IPS DF 4.7 (cell line): ENCODE results near the gene DMXL1.

Experiments used
- DNase-seq: peaks from one replicate; pipeline ENCODE4 v3.0.0-alpha.2; 2013; ENCODE audit warnings: low spot score; ENCODE audit errors: extremely low read depth

DMXL1 gene

GRCh38 chr5:119268387-119269060 lies 197.6 kb downstream of the DMXL1 start:
- DNase-seq: peak; percentile 71

DNA sequence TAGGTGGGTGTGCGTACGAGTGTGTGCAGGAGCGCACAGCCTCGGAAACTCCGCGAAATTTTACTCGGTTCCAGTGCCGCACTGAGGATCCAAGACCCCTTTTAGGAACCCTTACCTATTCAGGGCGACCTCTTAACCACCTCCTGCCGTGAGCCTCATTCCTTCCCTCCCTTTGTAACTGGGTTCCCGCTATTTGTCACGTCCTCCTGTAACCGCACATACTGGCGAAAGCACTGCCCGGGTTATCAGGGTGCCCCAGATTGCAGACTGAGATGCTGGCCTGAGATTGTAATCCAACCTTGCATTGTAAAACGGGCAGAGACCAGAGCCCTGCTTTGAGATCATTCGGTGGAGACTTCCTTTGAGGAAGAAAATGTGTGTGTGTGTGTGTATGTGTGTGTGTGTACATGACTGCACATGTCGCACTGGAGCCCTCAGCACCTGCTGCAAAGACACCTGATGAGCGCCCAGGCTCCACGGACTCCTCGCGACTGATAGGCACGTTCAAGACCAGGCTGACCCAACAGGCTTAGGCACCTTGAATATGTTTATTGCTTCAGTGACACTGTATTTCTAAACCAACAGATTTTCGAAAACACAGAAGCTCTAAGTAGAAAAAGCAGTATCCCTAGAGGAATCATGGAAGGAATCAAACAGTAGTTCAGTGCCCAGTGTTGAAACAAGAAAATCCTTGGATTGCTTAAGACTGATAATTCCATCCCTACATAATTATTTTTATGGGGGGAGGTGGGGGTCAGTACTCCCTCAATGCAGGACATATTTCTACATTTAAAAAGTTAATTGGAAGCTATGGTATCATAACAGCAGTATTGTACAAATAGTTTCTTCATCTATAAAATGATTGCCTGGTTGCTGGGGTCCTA lies 198.4 kb downstream of the DMXL1 start:
- DNase-seq: no peak

- DNase-seq: no peak
These were observed 199.3 kb downstream of the DMXL1 start for GRCh38 chr5:119270121-119270565.

GRCh38 chr5:119270960-119271757 lies 200.3 kb downstream of the DMXL1 start:
- no peak for DNase-seq

GRCh38 chr5:119271758-119272730 lies 201.2 kb downstream of the DMXL1 start:
- no peak for DNase-seq

DNA sequence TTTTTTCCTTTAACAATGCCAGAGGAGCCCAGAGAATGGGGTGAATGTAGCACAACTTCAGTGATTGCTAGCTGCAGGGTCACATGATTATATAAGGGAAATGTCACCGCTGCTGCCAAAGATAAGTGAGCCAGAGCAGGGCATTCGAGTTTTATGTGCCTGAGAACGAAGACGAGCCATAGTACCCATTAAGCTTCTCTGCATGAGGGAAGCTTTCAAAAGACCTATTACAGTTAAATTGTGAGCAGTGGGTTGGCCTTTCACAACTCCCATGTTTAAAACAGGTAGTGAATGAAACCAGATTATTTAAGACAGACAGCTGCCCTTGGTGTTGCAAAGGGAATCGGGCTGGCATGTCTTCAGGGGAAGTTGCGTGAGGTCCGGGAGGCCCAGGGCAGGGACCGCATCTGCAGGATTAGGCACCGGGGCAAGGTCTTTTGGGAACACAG lies 202.5 kb downstream of the DMXL1 start:
- no peak for DNase-seq

DNA sequence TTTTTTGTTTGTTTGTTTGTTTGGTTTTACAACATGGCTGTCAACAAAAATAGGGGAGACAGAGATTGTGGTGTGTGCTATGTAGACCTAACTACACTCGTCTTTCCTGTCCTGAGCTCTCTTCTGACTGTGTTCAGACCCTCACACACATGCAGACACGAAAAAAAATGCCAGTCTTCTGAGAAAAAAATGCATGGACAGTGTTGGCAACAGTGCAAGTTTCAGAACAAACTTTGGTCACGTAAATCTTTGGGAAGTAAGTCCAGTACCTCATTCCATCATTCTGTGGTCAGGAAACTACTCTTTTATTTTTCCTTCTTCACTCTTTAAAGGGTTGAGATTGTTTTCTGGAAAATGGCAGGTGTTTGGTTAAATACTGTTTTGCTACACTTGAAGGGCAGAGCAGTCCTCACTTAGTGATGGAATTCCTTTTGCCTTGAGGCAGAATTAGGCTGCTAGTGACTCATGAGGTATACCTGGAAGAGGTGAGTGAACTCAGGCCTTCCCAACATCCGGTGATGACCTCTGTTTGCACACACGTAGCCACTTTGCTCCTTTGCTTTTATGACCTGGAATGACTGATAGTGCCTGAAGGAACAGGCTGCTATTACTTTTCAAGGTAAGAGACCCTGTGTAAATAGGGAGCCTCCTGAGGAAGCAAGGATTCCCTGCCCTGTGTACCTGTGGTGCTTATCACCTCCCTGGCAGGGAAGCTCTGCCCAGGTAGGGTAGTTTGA lies 203.3 kb downstream of the DMXL1 start:
- DNase-seq: no peak

- DNase-seq: no peak
These were observed 203.9 kb downstream of the DMXL1 start for GRCh38 chr5:119274767-119275130.

DNA sequence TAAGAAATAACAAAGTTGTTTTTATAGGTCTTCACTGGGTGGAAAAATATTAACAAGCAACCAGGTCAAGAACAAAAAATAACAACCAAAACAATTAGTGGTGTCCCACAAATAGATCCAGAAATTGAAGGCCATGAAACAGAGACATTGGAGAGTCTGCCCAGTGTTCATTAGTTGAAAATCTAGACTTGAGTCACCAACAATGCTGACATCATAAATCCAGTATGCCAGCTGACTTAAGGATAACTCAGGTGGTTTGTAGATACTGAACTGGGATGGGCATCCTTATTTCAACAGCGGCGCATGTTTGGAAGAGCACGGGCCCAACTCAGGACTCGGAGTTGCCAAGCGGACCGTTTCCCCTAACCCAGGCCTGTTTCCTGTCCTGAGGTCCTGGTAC lies 204.3 kb downstream of the DMXL1 start:
- no peak for DNase-seq

GRCh38 chr5:119275601-119276173 lies 204.8 kb downstream of the DMXL1 start:
- DNase-seq: no peak

- no peak for DNase-seq
These were observed 206.1 kb downstream of the DMXL1 start for GRCh38 chr5:119276978-119277377.

- no peak for DNase-seq
These were observed 208.2 kb downstream of the DMXL1 start for GRCh38 chr5:119279093-119279492.

- DNase-seq: no peak
These were observed 209.5 kb downstream of the DMXL1 start for GRCh38 chr5:119280380-119280779.

GRCh38 chr5:119282628-119283027 lies 211.7 kb downstream of the DMXL1 start:
- no peak for DNase-seq

DNA sequence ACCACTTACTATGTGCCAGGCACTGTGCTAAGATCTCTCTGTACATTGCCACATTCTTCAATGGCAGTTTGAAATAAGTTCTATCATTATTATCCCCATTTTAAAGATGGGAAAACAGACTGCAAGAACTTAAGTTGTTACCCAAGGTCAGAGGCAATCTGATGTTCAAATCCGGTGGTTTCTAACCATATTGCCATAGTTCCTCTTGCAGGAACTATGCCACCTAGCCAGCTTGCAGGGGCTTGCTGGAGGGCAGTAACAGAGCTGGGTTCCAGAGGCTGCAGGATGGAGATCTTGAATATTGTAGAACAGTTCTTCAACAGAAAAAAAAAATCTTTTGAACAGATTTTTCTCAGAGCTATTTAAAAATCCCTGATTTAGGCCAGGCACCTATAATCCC lies 213.1 kb downstream of the DMXL1 start:
- DNase-seq: no peak

- no peak for DNase-seq
These were observed 214.4 kb downstream of the DMXL1 start for GRCh38 chr5:119285070-119285916.

DNA sequence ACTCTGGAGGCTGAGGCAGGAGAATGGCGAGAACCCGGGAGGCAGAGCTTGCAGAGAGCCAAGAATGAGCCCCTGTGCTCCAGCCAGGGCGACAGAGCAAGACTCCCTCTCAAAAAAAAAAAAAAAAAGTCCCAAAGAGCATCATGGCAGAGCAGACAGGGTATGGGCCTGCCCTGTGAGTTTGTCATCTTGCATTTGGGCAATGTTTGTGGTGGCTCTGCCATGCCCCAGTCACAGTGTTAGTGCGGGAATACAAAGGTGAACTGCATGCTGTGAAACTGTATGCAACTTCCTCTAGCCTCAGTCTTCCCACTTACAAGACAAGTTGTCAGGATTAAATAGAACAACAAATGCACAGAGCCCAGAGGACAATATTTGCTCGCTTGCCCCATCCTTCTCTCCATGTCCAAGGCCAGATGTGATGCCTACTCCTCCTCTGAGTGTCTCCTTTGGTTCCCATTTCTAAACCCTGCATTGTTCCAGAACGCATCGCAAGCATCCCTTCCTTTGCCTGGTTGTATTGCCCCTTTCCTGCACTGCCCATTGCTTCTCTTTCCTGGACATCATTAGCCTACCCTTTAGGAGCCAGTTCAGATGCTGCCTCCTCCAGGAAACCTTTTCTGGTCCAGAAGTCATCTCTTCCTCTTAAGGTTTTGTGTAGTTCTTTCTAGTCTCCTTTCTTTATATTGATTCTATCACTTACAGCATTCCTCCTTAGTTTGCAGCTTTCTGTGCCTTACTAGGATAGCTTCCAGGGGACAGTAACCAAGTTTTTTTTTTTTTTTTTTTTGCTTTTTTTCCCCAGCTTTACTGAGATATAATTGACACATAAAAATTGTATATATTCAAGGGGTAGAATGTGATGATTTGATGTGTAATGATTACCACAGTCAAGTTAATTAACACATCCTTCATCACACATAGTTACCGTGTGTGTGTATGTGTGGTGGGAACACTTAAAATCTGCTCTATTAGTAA lies 215.9 kb downstream of the DMXL1 start:
- no peak for DNase-seq
